HepG2 (cell line): ENCODE measurements around the gene RPL38. TPM values are rescaled to one million over a fixed set of nuclear protein-coding genes. Genes with fewer than 3 reads are reported as not detected.

Experiments used
- ADNP ChIP-seq: sonication (generic); formaldehyde crosslinking; IDR thresholded peaks from 2 replicates; pipeline ENCODE4 v1.4.0; 2020; ENCODE audit warnings: missing genetic modification reagents
- CREM ChIP-seq, 2 experiments: sonication (generic) in 1 of 2; formaldehyde crosslinking in 1 of 2; IDR thresholded peaks; 2 replicates each; pipeline versions ENCODE4 v1.4.0 to v1.6.1; 2016 to 2020; ENCODE audit warnings: antibody characterized with exemption in 1 of 2, mild to moderate bottlenecking in 1 of 2, missing genetic modification reagents in 1 of 2
- DMTF1 ChIP-seq: sonication (generic); formaldehyde crosslinking; IDR thresholded peaks from 2 replicates; pipeline ENCODE4 v1.4.0; 2020; ENCODE audit warnings: mild to moderate bottlenecking, missing genetic modification reagents
- GTF2F1 ChIP-seq: fragments of 150-350 bp; IDR thresholded peaks from 2 replicates; pipeline ENCODE4 v1.6.1; 2014; ENCODE audit warnings: low read length
- HMGA1 ChIP-seq: sonication (generic); formaldehyde crosslinking; conservative IDR thresholded peaks from 2 replicates; pipeline ENCODE4 v1.4.0; 2020; ENCODE audit warnings: missing genetic modification reagents
- HOXA9 ChIP-seq: sonication (generic); formaldehyde crosslinking; IDR thresholded peaks from 2 replicates; pipeline ENCODE4 v1.8.1; 2022; ENCODE audit warnings: missing genetic modification reagents, mild to moderate bottlenecking, moderate library complexity, borderline replicate concordance
- IKZF4 ChIP-seq: sonication (generic); formaldehyde crosslinking; IDR thresholded peaks from 2 replicates; pipeline ENCODE4 v1.5.1; 2020; ENCODE audit warnings: borderline replicate concordance, mild to moderate bottlenecking, low read depth, missing genetic modification reagents; ENCODE audit errors: not compliant biosample characterization
- MAFK ChIP-seq, 2 experiments: IDR thresholded peaks in 1 of 2; conservative IDR thresholded peaks in 1 of 2; 2 replicates each; pipeline ENCODE4 v1.6.1; 2011; ENCODE audit warnings: improper control_type of control experiment in 2 of 2, low read length in 2 of 2
- MATR3 ChIP-seq: sonication (generic); formaldehyde crosslinking; IDR thresholded peaks from 2 replicates; pipeline ENCODE4 v1.4.0; 2020; ENCODE audit warnings: missing genetic modification reagents
- MED1 ChIP-seq: sonication (generic); formaldehyde crosslinking; IDR thresholded peaks from 2 replicates; pipeline ENCODE4 v1.4.0; 2020; ENCODE audit warnings: missing genetic modification reagents
- MTF2 ChIP-seq: sonication (generic); formaldehyde crosslinking; IDR thresholded peaks from 2 replicates; pipeline ENCODE4 v1.5.0; 2020; ENCODE audit warnings: missing genetic modification reagents, borderline replicate concordance
- MYNN ChIP-seq: sonication (generic); formaldehyde crosslinking; IDR thresholded peaks from 2 replicates; pipeline ENCODE4 v1.4.0; 2020; ENCODE audit warnings: mild to moderate bottlenecking, low read depth, missing genetic modification reagents
- NKX3-1 ChIP-seq: sonication (generic); formaldehyde crosslinking; IDR thresholded peaks from 2 replicates; pipeline ENCODE4 v1.5.0; 2020; ENCODE audit warnings: missing genetic modification reagents
- PCBP2 ChIP-seq: fragments of 200-400 bp; formaldehyde crosslinking; optimal IDR thresholded peaks from 2 replicates; pipeline ENCODE3; 2018; ENCODE audit warnings: low read length, low read depth; ENCODE audit not compliant: poor library complexity, severe bottlenecking
- PHF8 ChIP-seq: sonication (generic); formaldehyde crosslinking; IDR thresholded peaks from 2 replicates; pipeline ENCODE4 v1.5.0; 2020; ENCODE audit warnings: missing genetic modification reagents
- RFXANK ChIP-seq: IDR thresholded peaks from 2 replicates; pipeline ENCODE4 v1.6.1; 2016
- SMARCE1 ChIP-seq: fragments of 450-650 bp; IDR thresholded peaks from 2 replicates; pipeline ENCODE4 v1.6.1; 2017; ENCODE audit warnings: borderline replicate concordance
- SP5 ChIP-seq: IDR thresholded peaks from 2 replicates; pipeline ENCODE4 v1.6.1; 2016; ENCODE audit warnings: low read depth, borderline replicate concordance
- ZFP1 ChIP-seq: IDR thresholded peaks from 2 replicates; pipeline ENCODE4 v1.6.1; 2016
- ZKSCAN5 ChIP-seq: sonication (generic); formaldehyde crosslinking; IDR thresholded peaks from 2 replicates; pipeline ENCODE4 v1.5.1; 2020; ENCODE audit warnings: mild to moderate bottlenecking, missing genetic modification reagents
- ZNF143 ChIP-seq: sonication (generic); formaldehyde crosslinking; IDR thresholded peaks from 2 replicates; pipeline ENCODE4 v1.4.0; 2020; ENCODE audit warnings: missing genetic modification reagents
- ZNF232 ChIP-seq: sonication (generic); formaldehyde crosslinking; IDR thresholded peaks from 2 replicates; pipeline ENCODE4 v1.4.0; 2020; ENCODE audit warnings: missing genetic modification reagents, borderline replicate concordance
- ZNF251 ChIP-seq: sonication (generic); formaldehyde crosslinking; IDR thresholded peaks from 2 replicates; pipeline ENCODE4 v1.9.0; 2021; ENCODE audit warnings: mild to moderate bottlenecking, missing genetic modification reagents
- polyA plus RNA-seq, 8 experiments: library from polyadenylated mRNA; depleted of rRNA in 3 of 8; stranded (reverse) in 7 of 8; unstranded in 1 of 8; fragments of >200 nt; fragmentation: Illumina TruSeq in 4 of 8; extraction: Trizol in 4 of 8; gene quantifications; 2 replicates each; pipeline versions ENCODE4 v1.2.1 to v1.2.3, GENCODE V29; 2011 to 2016; ENCODE audit warnings: low read depth in 4 of 8, missing spikeins in 1 of 8, mixed read lengths in 1 of 8; ENCODE audit not compliant: insufficient read depth in 1 of 8
- total RNA-seq, 5 experiments: library from RNA; depleted of rRNA; stranded (reverse); fragments of >200 nt; fragmentation: Illumina TruSeq; extraction: Trizol; gene quantifications; 2 replicates each; pipeline ENCODE4 v1.2.3, GENCODE V29; 2016; ENCODE audit warnings: low read depth in 1 of 5
- TF ChIP-seq, protein P1 (sequence below): sonication (generic); formaldehyde crosslinking; IDR thresholded peaks from 2 replicates; pipeline ENCODE4 v1.4.0; 2020; ENCODE audit warnings: missing genetic modification reagents
- TF ChIP-seq, protein P2 (sequence below): sonication (generic); formaldehyde crosslinking; conservative IDR thresholded peaks from 2 replicates; pipeline ENCODE4 v1.4.0; 2020; ENCODE audit warnings: missing genetic modification reagents

Gene RPL38
- total and polyA plus RNA-seq, 2 of the 13 experiments (the other 11 are each of a cell fraction or from before 2014, with no cell fraction given), result 2,370 to 2,372 TPM

DNA sequence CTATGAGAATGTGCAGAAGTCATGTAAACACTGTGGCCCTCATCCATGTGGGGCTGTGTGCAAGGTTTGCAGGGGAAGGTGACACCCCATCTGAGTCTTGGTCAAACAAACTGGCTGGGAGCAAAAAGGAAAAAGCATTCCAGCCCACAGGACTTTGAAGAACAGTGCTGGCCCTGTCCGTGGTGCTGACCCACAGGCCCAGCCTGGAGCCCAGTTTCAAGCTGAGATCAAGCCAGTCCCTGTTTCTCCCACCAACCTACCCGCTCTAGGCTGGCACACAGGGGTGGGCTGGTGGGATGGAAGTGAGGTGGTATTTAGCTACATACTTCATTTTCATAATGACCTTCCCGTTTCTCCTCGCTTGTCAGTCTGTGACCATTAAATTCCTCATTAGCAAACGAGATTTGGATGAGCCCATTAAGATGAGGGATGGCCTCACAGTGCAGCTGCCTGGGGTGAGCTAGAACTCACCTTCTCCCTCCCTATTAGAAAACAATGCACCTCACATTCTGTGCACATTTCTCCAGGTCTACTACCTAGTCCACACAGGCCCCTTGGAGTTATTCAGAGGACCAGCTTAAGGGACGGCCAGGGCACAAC lies 12.6 kb upstream of the RPL38 start (continued):
- TF ChIP-seq, protein P1, sequence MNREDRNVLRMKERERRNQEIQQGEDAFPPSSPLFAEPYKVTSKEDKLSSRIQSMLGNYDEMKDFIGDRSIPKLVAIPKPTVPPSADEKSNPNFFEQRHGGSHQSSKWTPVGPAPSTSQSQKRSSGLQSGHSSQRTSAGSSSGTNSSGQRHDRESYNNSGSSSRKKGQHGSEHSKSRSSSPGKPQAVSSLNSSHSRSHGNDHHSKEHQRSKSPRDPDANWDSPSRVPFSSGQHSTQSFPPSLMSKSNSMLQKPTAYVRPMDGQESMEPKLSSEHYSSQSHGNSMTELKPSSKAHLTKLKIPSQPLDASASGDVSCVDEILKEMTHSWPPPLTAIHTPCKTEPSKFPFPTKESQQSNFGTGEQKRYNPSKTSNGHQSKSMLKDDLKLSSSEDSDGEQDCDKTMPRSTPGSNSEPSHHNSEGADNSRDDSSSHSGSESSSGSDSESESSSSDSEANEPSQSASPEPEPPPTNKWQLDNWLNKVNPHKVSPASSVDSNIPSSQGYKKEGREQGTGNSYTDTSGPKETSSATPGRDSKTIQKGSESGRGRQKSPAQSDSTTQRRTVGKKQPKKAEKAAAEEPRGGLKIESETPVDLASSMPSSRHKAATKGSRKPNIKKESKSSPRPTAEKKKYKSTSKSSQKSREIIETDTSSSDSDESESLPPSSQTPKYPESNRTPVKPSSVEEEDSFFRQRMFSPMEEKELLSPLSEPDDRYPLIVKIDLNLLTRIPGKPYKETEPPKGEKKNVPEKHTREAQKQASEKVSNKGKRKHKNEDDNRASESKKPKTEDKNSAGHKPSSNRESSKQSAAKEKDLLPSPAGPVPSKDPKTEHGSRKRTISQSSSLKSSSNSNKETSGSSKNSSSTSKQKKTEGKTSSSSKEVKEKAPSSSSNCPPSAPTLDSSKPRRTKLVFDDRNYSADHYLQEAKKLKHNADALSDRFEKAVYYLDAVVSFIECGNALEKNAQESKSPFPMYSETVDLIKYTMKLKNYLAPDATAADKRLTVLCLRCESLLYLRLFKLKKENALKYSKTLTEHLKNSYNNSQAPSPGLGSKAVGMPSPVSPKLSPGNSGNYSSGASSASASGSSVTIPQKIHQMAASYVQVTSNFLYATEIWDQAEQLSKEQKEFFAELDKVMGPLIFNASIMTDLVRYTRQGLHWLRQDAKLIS (CRISPR knock-in tag), result no peak
- no peak for TF ChIP-seq ZKSCAN5
- no peak for TF ChIP-seq ZNF143
- TF ChIP-seq MED1 (CRISPR knock-in tag), result peak; percentile 33; the same call in 1 of the 2 replicates
- TF ChIP-seq GTF2F1, result no peak
- no peak for TF ChIP-seq ZNF251
- TF ChIP-seq MATR3 (CRISPR knock-in tag), result no peak
- TF ChIP-seq IKZF4 (CRISPR knock-in tag), result no peak
- TF ChIP-seq NKX3-1 (CRISPR knock-in tag), result peak; percentile 79; the same call in 1 of the 2 replicates
- no peak for TF ChIP-seq ZFP1 (CRISPR knock-in tag)
- TF ChIP-seq MAFK (conservative IDR thresholded peaks at IDR 0.05 in 1 of 2, IDR thresholded peaks at IDR 0.05 in 1 of 2; ENCODE audit: low read length in 2 of 2), result no peak
- TF ChIP-seq PCBP2, result no peak
- peak; percentile 94 for TF ChIP-seq ZNF232 (CRISPR knock-in tag)
- TF ChIP-seq CREM (IDR thresholded peaks at IDR 0.05), result no peak
- TF ChIP-seq CREM (CRISPR knock-in tag; IDR thresholded peaks at IDR 0.05), result no peak
- TF ChIP-seq MTF2 (CRISPR knock-in tag), result no peak
- no peak for TF ChIP-seq HOXA9 (CRISPR knock-in tag)
- TF ChIP-seq, protein P2, sequence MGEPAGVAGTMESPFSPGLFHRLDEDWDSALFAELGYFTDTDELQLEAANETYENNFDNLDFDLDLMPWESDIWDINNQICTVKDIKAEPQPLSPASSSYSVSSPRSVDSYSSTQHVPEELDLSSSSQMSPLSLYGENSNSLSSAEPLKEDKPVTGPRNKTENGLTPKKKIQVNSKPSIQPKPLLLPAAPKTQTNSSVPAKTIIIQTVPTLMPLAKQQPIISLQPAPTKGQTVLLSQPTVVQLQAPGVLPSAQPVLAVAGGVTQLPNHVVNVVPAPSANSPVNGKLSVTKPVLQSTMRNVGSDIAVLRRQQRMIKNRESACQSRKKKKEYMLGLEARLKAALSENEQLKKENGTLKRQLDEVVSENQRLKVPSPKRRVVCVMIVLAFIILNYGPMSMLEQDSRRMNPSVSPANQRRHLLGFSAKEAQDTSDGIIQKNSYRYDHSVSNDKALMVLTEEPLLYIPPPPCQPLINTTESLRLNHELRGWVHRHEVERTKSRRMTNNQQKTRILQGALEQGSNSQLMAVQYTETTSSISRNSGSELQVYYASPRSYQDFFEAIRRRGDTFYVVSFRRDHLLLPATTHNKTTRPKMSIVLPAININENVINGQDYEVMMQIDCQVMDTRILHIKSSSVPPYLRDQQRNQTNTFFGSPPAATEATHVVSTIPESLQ, result 0 out of 2 replicates have a peak, but pooled peaks have one; percentile 57
- TF ChIP-seq SMARCE1, result no peak
- TF ChIP-seq RFXANK, result no peak
- TF ChIP-seq MYNN (CRISPR knock-in tag), result no peak
- no peak for TF ChIP-seq PHF8 (CRISPR knock-in tag)
- TF ChIP-seq DMTF1 (CRISPR knock-in tag), result no peak
- TF ChIP-seq HMGA1 (CRISPR knock-in tag), result no peak
- no peak for TF ChIP-seq SP5 (CRISPR knock-in tag)
- no peak for TF ChIP-seq ADNP (CRISPR knock-in tag)
